ENCODE data around the gene RAPGEF1.

The RAPGEF1 gene

DNA sequence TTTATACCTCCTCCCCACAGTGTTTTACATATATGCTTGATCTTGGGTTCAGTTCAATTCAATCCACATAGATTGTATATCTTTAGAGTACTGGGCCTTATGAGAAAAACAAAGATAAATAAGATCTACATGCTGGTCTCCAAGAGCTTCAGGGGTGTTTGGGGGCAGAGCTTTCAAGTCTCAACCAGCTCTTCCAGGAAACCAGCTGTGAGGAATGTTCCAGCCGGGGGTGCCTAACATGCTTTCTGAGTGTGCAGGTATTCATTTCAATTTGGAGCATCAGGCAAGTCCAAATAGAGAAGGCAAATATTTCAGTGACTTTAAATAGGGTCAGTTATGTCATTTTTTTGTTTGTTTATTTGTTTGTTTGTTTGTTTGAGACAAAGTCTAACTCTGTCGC, 5.7 kb upstream of the RAPGEF1 start:
- no peak for DNase-seq

DNA sequence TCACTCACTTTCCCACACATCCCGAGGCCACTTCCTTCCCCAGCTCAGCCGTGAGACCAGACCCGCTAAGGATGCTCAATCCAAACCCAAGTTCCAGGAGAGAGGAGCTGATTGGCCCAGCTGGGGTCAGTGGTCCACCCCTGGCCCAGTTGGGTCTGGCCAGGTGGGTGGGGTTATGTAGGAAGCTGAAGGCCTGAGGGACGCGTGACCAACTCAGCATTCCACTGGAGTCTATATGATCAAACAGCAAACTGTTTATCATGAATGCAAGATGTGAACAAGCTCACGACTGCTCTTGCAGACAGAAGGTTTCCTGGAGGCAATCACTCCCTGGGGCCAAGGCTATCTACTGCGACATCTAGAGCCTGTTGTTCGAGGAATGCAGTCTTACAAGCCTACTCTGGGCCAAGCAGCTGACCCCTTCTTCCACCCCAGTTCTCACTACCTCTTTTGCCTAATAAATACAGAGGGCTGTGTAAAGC, 4.9 kb upstream of the RAPGEF1 start:
- no peak for DNase-seq

DNA sequence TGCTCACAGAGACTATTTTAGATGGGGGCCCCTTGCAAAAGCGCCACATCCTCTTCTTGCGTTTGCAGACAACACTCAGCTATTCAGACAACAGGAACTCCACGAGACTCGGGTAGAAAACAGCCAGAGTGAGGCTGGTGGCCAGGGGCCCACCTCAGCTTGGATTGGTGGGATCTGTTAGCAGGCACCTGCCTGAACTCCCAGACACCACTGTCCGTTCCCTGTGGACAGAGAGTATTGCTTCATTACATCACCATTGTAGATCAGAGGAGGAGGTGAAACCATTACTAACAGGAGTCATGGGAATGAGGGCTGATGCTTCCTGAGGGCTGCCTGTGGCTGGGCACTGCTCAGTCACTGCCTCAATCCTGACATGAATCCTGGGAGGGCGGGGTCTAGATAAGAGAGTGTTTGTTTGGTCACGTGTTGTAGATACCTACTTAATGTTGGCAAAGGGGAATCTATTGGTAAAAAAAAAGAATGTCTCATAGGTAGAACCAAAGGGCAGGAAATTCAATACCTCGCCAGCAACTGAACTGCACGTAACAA, 4.4 kb upstream of the RAPGEF1 start:
- DNase-seq = peak in 2 of 5 experiments; percentile 22 to 58

DNA sequence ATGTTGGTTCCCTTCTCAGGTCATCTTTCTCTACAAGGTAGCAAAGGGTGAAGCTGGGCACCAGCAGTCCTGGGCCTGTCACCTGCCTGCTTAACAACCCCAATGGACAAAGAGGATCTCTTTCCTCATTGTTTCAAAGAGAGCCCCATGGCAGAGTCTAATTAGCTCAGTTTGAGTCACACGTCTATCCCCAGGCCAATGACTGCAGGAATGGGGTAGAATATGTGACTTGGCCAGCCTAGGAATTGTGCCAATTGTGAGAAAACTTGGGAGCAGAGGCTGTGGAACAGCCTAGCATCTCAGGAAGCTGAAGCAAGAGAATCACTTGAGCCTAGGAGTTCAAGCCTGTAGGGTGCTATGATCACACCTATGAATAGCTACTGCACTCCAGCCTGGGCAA, 3.6 kb upstream of the RAPGEF1 start:
- no peak for DNase-seq

DNA sequence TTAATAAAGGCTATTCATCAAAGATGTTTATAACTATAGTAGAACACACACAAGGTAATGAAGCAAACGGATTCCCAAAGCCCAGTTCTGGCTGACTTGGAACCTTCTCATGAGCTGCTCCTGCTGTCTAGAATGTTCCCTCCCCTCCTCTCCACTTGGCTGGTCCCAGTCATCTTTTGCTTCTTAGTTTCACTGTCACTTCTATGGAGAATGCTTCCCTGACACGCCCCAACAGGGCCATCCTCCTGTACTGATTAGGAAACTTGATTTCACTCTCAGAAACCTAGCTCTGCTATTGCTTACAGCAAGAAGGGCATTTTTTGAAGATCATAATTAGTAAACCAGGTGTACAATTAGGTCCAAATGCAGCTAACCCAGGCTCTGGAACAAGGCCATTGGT, 3.2 kb upstream of the RAPGEF1 start:
- DNase-seq = no peak

DNA sequence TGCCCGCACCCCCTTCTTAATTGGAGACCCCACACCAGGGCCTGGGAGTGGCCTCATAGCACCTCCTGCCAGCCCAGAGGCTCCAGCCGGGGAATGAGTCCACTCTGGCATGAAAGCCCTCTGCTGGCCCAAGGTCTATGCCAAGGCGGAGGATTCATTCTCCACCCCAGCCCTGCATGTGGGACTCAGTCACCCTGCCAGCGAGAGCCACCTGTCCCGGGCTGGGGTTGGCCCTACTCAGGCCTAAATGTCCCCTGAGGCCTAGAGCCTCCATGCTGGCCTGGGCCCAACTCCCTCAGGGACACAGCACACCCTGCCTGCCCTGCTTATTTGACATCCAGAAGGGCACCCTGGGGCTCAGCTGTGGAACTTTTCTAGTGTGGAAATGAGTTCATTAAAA, 1.0 kb upstream of the RAPGEF1 start:
- no peak for DNase-seq

DNA sequence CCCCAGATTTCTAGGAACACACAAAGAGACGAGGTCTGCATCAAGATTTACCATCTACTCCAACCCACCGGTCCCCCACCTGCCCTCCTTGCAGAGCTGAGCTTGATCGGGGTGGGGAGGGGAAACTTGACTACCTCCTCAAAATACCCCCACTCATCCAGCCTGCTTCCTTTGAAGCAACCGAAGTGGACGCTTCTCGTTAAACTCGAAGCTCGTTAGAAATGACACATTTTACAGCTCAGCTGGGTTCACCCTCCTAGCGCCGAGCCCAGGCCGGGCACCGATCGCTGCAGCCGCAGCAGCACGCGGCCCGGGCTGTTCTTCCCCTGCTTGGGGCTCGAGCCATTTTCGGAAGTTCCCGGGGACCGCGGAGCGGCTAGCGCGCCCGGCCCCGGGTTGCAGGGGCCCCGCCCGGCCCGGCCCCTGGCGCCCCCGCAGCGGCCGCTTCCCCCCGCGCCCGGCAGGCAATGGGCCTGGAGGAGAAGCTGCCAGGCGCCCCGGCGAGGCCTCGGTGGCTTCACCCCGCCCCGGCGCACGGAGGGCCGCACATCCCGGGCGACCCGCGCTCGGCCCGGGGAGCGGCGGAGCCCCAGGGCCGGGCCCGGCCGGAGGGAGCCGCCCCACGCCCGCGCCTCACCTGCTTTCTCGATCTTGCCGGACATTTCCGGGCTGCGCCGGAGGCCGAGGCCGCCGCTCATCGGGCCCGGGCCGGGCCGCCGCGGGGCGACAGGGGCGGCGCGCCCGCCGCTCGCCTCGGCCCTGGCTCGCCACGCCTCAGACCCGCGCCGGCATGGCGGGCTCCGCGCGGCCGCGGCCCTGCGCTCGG, 530 bp downstream of the RAPGEF1 start:
- DNase-seq = peak in 3 of 5 experiments; percentile 14 to 61 (median 33)

DNA sequence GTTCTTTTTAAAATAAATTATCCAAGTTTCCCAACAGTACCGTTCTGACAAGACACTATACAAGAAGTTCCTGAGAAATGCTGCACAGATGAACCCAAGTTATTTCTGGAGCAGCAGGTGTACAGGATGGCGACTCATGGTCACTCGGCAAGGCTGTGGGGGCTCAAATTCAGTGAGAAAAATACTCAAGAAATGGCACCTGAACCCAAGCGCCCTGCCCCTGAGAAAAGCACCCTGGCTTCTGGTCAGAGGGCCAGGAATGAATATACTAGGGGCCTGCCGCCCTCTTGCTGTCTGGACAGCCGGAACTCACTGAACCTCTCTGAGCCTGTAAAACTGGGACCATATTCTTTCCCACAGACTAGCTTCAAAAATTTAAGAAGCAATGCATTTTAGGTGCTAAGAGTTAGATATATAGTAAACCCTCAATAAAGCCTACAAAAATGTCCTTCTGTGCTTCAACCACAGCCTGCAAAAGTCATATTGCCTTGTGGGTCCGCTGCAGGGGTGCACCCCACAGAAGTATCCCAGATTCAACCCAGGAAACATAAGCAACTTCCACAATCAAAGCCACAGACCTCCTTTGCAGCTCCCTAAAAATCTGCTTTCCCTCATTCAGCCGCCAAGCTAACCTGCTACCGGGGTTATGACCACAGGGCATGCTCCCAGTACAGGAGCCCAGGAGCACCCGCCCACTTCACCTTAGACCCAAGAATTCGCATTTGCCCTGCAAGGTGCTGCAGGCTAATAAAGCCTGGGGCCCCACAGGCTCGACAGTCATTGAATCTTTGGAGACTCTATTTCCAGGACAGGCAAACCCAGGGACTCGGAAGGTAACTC, 1.4 kb downstream of the RAPGEF1 start:
- peak in 1 of 5 experiments; percentile 40 for DNase-seq

DNA sequence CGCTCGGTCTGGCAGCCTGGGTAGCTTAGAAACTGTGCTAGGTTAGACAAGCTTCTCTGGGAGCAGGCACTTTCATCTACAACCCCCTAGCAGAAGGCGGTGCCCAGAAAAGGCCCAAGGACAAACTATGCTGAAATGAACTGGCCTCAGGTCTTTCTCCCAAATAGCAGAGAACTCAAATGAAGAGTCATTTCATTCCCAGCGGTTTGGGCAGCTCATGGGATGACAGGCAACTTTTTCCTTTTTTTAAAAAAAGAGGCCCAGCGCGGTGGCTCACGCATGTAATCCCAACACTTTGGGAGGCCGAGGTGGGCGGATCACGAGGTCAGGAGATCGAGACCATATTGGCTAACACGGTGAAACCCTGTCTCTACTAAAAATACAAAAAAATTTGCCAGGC, 2.5 kb downstream of the RAPGEF1 start:
- peak in 1 of 5 experiments; percentile 38 for DNase-seq

DNA sequence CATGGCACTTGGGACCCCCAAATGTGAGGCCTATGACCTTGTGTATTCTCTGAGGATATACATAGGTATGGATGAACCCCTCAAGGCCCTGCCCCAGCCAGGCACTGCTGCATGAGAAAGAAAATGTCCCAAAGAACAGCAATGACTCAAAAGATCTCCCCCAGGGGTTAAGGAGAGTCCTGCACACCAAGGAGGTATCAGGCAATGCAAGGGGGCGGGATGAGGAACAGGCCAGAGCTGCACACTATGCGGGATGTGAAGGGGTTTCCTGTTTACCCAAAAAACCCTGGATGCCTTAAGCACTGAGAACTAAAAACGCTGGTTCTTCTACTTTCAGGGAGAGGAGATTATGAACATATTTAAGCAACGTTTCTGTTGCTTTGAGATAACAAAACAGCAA, 3.4 kb downstream of the RAPGEF1 start:
- peak in 1 of 5 experiments; percentile 54 for DNase-seq

DNA sequence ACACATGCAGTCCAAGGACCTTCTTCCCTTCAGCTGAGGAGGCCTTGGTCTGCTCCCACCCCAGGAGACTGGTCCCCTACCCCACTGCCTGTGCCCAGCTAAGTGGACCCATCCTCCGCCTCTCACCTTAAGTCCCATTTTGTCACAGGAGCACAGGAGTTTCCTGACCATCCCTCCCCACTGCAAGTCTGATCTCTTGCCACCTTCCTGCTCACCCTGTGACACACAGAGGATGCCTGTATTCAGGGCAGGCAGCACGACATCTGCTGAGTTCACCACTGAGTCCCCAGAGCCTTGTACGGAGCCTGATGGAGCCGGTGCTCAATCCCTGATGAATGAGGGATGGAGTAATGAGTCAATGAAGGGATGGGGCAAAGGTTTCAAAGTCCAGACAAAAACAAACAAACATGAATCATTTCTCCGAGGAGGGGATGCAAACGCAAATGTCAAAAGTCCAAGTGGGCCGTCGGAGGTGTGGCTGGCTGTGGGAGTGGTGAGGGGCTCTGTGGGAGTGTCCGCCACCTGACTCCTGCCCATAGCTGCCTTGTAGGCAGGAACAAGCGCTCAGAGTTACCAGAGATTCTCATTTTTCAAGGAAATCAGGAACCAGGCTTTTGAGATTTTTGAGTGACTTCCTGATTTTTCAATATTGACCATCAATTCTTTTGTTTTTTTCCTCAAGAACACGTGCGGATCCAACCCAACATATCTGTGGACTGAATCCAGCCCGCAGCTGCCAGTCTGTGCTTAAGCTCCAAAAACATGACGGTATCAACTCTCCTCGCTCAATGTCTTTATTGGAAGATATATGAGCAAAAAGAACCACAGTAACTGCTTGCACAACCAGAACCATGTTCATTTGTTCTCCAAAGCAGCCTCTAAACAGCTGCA, 4.4 kb downstream of the RAPGEF1 start:
- DNase-seq = peak in 1 of 5 experiments; percentile 60

DNA sequence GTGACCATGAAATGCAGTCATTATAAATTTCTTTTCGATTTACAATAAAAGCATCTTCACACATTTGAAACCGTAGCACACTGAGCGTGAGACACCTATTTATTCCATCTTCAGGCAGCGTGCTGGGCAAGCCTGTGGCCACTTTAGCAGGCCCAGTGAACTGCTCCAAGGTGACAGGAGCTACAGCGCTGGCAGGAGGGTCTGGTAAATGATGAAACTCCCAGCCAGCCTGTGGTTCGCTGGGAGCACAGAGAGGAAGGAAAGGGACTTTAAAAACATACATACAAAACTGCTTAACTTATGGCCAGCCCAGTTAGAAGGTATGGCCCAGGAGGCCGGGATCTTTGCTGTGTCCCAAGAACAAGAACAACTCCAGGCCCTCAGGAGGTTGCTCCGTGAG, 5.1 kb downstream of the RAPGEF1 start:
- no peak for DNase-seq

DNA sequence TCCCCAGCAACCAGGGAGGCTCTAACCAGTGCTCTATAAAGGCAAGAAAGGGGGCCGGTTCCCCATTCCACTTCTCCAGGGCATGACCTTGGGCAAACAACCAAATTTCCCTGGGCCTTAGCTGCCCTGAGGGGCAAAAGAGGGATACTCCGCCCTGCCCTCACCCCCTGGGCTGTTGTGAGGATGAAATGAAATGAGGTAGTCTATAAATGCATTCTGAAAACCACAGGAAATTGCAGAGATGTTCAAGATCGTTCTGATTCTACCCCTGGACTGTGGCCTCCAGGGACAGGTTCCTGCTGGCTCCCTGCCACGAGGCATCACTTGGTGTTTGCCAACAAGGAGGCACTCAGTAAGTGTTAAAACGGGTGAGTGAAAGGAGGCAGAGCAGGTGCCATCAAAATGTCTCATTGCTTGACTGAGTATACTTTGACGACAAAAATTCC, 5.7 kb downstream of the RAPGEF1 start:
- peak in 3 of 5 experiments; percentile 63 to 88 (median 76) for DNase-seq

DNA sequence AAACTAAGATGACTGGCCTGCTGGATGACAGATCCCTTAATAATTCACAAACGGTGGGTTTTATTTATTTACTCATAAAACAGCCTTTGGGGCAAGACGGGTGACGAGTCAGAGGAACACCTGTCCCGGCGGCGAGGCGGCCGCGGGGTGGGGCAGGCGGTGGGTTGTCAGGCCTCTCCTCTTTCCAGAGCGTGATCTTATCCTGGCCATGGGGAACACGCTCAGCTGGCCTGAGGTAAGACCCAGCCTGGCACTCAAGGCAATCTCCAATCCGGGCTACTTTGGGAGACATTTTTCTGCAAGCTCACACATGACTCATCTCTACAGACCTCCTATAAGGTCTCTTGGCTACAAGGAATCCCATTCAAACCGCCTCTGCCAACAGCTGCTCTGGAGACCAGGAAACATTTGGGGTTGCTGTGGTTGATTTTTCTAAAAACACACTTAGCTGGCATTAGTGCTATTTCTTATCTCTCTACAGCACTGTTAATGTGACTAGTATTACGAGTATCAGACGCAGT, 6.3 kb downstream of the RAPGEF1 start:
- peak in 3 of 5 experiments; percentile 12 to 80 (median 50) for DNase-seq

DNA sequence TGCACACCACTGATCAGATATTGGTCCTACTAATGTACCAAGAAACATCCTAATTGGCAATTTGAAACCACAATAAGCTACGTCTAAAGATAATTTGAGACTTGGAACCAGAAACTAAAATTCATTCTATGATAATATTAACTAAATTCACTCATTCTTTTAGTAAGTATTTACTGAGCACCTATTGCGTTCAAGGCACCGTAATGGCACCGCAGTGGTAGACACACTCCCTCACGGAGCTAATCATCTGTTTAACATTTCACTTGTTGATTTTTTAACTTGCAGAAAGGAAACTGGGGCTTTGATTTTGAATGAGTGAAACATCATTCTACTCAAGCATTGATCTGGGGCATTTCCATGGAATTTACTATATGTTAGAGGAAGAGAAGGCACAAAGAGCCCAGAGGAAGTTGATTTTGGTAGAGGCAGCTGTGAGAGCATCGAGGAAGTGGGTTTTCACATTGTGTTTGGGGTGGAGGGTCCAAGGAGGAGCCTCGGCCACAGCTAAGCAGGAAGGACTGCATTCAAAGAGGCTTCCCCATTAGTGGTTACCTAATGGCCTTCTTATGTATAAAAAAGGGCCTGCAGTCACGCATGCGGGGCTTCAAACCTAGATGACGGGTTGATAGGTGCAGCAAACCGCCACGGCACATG, 7.1 kb downstream of the RAPGEF1 start:
- DNase-seq = peak in 3 of 5 experiments; percentile 45 to 93 (median 57)

DNA sequence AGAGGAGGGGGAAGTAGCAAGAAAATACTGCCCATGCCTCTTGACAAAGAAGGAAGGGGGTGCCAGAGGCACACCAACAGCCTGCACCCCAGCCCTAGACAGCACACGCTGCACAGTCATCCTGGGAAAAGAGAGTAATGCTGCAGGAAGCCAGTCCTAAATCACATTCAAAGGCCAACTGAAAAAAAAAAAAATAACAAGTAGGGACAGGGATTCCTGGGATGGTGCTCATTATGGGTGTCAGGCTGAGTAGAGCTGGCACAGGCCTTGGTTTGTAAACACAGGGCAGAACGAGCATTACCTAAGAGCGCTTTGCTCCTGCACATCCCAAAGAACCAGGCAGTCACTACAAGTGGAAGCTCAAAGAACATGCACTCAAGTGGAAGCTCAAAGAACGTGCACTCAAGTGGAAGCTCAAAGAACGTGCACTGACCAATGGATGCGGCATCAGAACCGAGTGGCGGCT, 7.8 kb downstream of the RAPGEF1 start:
- DNase-seq = peak in 1 of 5 experiments; percentile 65

DNA sequence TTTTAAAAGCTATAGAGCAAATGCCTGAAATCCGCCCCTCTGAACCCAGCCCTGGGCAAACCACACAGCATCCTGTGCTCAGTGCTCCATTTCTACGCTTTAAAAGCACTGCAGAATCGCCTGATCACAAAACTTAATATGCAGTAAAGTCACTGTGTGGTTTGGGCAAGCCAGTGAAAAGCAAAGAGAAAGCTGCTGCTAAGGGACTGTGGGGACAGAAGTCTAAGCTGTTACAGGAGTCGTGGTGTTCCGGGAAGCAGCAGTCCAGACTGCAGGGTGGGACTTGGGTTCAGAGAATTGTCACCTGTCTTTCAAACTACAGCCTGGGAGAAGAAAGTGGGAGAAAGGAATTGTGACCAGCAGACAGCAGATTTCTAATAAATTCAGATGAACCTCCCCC, 8.2 kb downstream of the RAPGEF1 start:
- peak in 3 of 5 experiments; percentile 22 to 91 (median 31) for DNase-seq

DNA sequence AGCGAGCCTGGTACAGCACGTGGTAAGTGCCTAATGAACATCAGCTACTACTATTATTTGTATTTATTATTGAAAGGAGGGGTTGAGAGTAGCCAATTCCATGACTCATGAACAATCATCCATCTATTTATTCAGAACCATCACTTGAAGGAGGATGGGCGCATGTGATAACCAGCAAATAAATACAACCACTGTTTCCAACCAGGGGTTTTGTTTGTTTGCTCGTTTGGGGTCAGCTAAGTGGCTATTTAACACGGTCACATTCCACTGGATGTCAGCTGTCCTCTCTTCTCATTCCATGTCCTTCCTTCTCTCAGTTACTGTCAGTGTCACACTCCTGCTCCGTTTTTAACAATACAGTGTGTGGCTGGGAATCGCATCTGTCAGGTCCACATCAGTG, 8.6 kb downstream of the RAPGEF1 start:
- no peak for DNase-seq

DNA sequence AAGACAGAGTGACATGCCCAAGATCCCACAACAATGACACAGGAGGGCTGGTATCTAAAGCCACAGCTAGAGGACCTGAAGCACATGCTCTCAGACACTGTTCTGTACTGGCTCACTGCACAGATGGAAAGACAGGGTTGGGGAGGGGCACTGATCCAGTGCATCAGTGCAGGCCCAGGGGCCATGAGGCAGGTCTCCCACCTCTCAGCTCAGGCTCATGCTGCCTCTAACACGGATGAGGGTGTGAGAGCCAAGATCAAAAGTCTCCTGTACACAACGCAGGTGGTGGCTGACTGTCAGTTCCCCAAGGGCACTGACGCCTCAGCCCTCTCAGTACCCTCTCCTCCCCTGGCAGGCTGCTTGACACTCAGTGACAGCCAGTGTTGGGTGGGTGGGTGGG, 10.9 kb downstream of the RAPGEF1 start:
- DNase-seq = peak in 4 of 5 experiments; percentile 54 to 74 (median 62)

DNA sequence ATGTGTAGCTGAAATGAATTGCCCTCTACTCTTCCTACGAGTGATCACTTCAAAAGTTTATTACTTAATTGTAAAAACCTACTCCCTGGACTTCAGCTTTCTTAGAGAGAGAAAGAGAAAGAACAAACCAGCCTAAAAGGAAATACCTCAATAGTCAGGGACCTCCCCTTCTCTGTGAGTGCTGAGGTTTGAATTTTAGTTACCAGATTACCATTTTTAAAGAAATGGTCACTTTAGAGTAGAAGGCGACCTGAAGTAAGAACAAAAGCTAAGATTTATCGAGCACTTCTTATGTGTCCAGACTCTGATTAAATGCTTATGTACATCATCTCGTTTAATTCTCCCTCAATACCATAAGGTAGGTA, 11.3 kb downstream of the RAPGEF1 start:
- peak in 2 of 5 experiments; percentile 27 to 68 for DNase-seq

Data from T-helper 2 cell (primary cell).